GM12891 (cell line): ENCODE data around the gene ETF1.

Experiments
- POLR2AphosphoS5 ChIP-seq: IDR thresholded peaks from 2 replicates; pipeline ENCODE4 v1.6.1; 2011; ENCODE audit warnings: low read depth, low read length, control low read depth
- TAF1 ChIP-seq: IDR thresholded peaks from 2 replicates; pipeline ENCODE4 v1.6.1; 2011; ENCODE audit warnings: low read depth, low read length, control low read depth

- peak; percentile 50 for TF ChIP-seq POLR2AphosphoS5
- no peak for TF ChIP-seq TAF1
These were observed 26.7 kb upstream of the ETF1 start for GRCh38 chr5:138569782-138570181.
